ENCODE results near the gene WTAP.

DNA sequence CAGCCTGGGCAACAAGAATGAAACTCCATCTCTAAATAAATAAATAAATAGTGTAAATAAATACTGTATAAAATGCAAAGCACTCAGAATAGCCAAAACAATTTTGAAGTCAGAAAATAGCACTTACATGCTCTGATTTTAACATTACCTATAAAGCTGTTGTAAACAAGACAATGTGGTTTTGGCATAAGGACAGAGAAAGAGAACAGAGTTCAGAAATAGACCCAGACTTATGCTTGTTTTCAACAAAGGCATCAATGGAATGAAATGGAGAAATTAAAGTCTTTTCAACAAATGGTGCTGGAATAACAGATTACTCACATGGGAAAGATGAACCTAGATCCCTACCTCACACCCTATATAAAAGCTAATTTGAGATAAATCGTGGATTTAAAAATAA lies 44.9 kb downstream of the WTAP start:
- TF ChIP-seq, protein P1, sequence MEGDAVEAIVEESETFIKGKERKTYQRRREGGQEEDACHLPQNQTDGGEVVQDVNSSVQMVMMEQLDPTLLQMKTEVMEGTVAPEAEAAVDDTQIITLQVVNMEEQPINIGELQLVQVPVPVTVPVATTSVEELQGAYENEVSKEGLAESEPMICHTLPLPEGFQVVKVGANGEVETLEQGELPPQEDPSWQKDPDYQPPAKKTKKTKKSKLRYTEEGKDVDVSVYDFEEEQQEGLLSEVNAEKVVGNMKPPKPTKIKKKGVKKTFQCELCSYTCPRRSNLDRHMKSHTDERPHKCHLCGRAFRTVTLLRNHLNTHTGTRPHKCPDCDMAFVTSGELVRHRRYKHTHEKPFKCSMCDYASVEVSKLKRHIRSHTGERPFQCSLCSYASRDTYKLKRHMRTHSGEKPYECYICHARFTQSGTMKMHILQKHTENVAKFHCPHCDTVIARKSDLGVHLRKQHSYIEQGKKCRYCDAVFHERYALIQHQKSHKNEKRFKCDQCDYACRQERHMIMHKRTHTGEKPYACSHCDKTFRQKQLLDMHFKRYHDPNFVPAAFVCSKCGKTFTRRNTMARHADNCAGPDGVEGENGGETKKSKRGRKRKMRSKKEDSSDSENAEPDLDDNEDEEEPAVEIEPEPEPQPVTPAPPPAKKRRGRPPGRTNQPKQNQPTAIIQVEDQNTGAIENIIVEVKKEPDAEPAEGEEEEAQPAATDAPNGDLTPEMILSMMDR (IDR thresholded peaks at IDR 0.05), result no peak
- TF ChIP-seq POLR2A (IDR thresholded peaks at IDR 0.05), result no peak

Data from Peyer's patch (tissue), 4 donors.